ENCODE results near the gene ZNF219. TPM values are rescaled to one million over a fixed set of nuclear protein-coding genes. Genes with fewer than 3 reads are reported as not detected.
A peak's percentile ranks its signal among the peaks of the same experiment; 100 is the strongest.

Gene ZNF219
- total and polyA plus RNA-seq, 2 of the 13 experiments (the other 11 are each of a cell fraction or from before 2014, with no cell fraction given), result 34.5 to 36.6 TPM

- no peak for TF ChIP-seq ZNF12 (CRISPR knock-in tag; IDR thresholded peaks at IDR 0.05)
- TF ChIP-seq ZNF383 (CRISPR knock-in tag; IDR thresholded peaks at IDR 0.05; ENCODE audit: borderline replicate concordance), result no peak
- TF ChIP-seq ZNF768 (CRISPR knock-in tag; IDR thresholded peaks at IDR 0.05), result no peak
- TF ChIP-seq ZNF609 (CRISPR knock-in tag; IDR thresholded peaks at IDR 0.05; ENCODE audit: borderline replicate concordance), result no peak
- peak; percentile 0; the same call in 1 of the 2 replicates for TF ChIP-seq ZNF235 (CRISPR knock-in tag; IDR thresholded peaks at IDR 0.05; ENCODE audit: borderline replicate concordance)
- no peak for TF ChIP-seq BORCS8-MEF2B (CRISPR knock-in tag; IDR thresholded peaks at IDR 0.05)
- no peak for TF ChIP-seq ZBTB4 (CRISPR knock-in tag; IDR thresholded peaks at IDR 0.05; ENCODE audit: borderline replicate concordance)
- TF ChIP-seq NFYC (CRISPR knock-in tag; IDR thresholded peaks at IDR 0.05), result no peak
- no peak for TF ChIP-seq NCOA1 (CRISPR knock-in tag; IDR thresholded peaks at IDR 0.05)
- TF ChIP-seq ZBTB34 (CRISPR knock-in tag; IDR thresholded peaks at IDR 0.05), result no peak
- no peak for TF ChIP-seq JUNB (CRISPR knock-in tag; IDR thresholded peaks at IDR 0.05; ENCODE audit: borderline replicate concordance)
- peak; percentile 11; the same call in 1 of the 2 replicates for TF ChIP-seq SALL1 (CRISPR knock-in tag; IDR thresholded peaks at IDR 0.05)
- TF ChIP-seq ATF5 (CRISPR knock-in tag; IDR thresholded peaks at IDR 0.05; ENCODE audit: low read depth), result no peak
- TF ChIP-seq ZNF552 (CRISPR knock-in tag; IDR thresholded peaks at IDR 0.05; ENCODE audit: borderline replicate concordance), result no peak
- no peak for TF ChIP-seq ZNF839 (CRISPR knock-in tag; IDR thresholded peaks at IDR 0.05; ENCODE audit: borderline replicate concordance)
- TF ChIP-seq NR2C2 (CRISPR knock-in tag; IDR thresholded peaks at IDR 0.05; ENCODE audit: borderline replicate concordance), result peak; percentile 56; the same call in 1 of the 2 replicates
- TF ChIP-seq FOXK2 (IDR thresholded peaks at IDR 0.05), result no peak
- TF ChIP-seq HDAC6 (IDR thresholded peaks at IDR 0.05; ENCODE audit: low read depth, low read length), result no peak
- no peak for TF ChIP-seq KLF11 (CRISPR knock-in tag; IDR thresholded peaks at IDR 0.05)
These were observed 6.1 kb upstream of the ZNF219 start (continued) for GRCh38 chr14:21104448-21105060.

All from HepG2 (cell line).